ENCODE measurements around the gene TTBK1. TPM values are rescaled to one million over a fixed set of nuclear protein-coding genes. Genes with fewer than 3 reads are reported as not detected.

The TTBK1 gene
- total and polyA plus RNA-seq, 2 donors (not counting 1 experiment from before 2014, with no cell fraction given) = under 0.01 TPM; not detected in 1

- no peaks in the 10 kb centered on the region for H4K20me1 ChIP-seq (ENCODE audit: control insufficient read depth, extremely low read depth, insufficient read depth, low read length)
- H3K79me2 ChIP-seq (ENCODE audit: control insufficient read depth, insufficient read depth, low read length) = no peaks in the 10 kb centered on the region
- no peak for TF ChIP-seq CTCF (conservative IDR thresholded peaks at IDR 0.05 in 1 of 2, IDR thresholded peaks at IDR 0.05 in 1 of 2; ENCODE audit: low read depth in 1 of 2, low read length in 2 of 2)
- no peak for TF ChIP-seq EZH2 (IDR thresholded peaks at IDR 0.05; ENCODE audit: low read length, missing control alignments)
- no peak overlapping the region for H3K4me3 ChIP-seq (replicated peaks in 1 of 4; ENCODE audit: control extremely low read depth in 1 of 4, insufficient read depth in 1 of 4, low read depth in 3 of 4, low read length in 4 of 4)
- DNase-seq (ENCODE audit: low read depth in 2 of 2) = no peak
- H3K9ac ChIP-seq (ENCODE audit: insufficient read depth, low read length) = no peak overlapping the region
- no peaks in the 10 kb centered on the region for H3K4me1 ChIP-seq (ENCODE audit: control insufficient read depth, extremely low read depth, insufficient read depth, low read length)
- H3K4me2 ChIP-seq (ENCODE audit: extremely low read depth, insufficient read depth, low read length) = no peak overlapping the region
- peaks cover 3% of the 10 kb centered on the region for H3K27me3 ChIP-seq (ENCODE audit: control insufficient read depth, insufficient read depth, low read length)
- no peaks in the 10 kb centered on the region for H3K9me3 ChIP-seq (ENCODE audit: control insufficient read depth, insufficient read depth, low read depth, low read length)
- no peak overlapping the region for H2AFZ ChIP-seq (ENCODE audit: low read length)
- H3K36me3 ChIP-seq (ENCODE audit: control insufficient read depth, insufficient read depth, low read length) = no peaks in the 10 kb centered on the region
- no peak overlapping the region for H3K27ac ChIP-seq (ENCODE audit: insufficient read depth, low read length)
These were observed 14.3 kb downstream of the TTBK1 start for GRCh38 chr6:43257367-43258145.

- Histone ChIP-seq H3K27me3 (ENCODE audit: control insufficient read depth, insufficient read depth, low read length) (no peaks in the 10 kb centered on the region), H3K4me1 (ENCODE audit: control insufficient read depth, extremely low read depth, insufficient read depth, low read length) (no peaks in the 10 kb centered on the region), H3K4me2 (ENCODE audit: extremely low read depth, insufficient read depth, low read length) (no peak overlapping the region), H3K4me3 (replicated peaks in 1 of 4; ENCODE audit: control extremely low read depth in 1 of 4, insufficient read depth in 1 of 4, low read depth in 3 of 4, low read length in 4 of 4) (no peak overlapping the region), H2AFZ (ENCODE audit: low read length) (no peak overlapping the region), H3K9ac (ENCODE audit: insufficient read depth, low read length) (no peak overlapping the region), H3K27ac (ENCODE audit: insufficient read depth, low read length) (no peak overlapping the region), H3K36me3 (ENCODE audit: control insufficient read depth, insufficient read depth, low read length) (no peaks in the 10 kb centered on the region), H3K79me2 (ENCODE audit: control insufficient read depth, insufficient read depth, low read length) (no peaks in the 10 kb centered on the region), H4K20me1 (ENCODE audit: control insufficient read depth, extremely low read depth, insufficient read depth, low read length) (no peaks in the 10 kb centered on the region), H3K9me3 (ENCODE audit: control insufficient read depth, insufficient read depth, low read depth, low read length) (no peaks in the 10 kb centered on the region)
- DNase-seq (ENCODE audit: low read depth in 2 of 2) = no peak
- TF ChIP-seq EZH2 (IDR thresholded peaks at IDR 0.05; ENCODE audit: low read length, missing control alignments) (no peak), CTCF (conservative IDR thresholded peaks at IDR 0.05 in 1 of 2, IDR thresholded peaks at IDR 0.05 in 1 of 2; ENCODE audit: low read depth in 1 of 2, low read length in 2 of 2) (no peak)
These were observed 14.9 kb downstream of the TTBK1 start for GRCh38 chr6:43258180-43258579.

GRCh38 chr6:43258807-43259686 lies 15.8 kb downstream of the TTBK1 start:
- H3K4me1 ChIP-seq (ENCODE audit: control insufficient read depth, extremely low read depth, insufficient read depth, low read length) = no peaks in the 10 kb centered on the region
- DNase-seq (ENCODE audit: low read depth in 2 of 2) = no peak

More at GRCh38 chr6:43258807-43259686, 15.8 kb downstream of the TTBK1 start:
- Histone ChIP-seq H3K4me2 (ENCODE audit: extremely low read depth, insufficient read depth, low read length) (no peak overlapping the region), H3K27ac (ENCODE audit: insufficient read depth, low read length) (no peak overlapping the region), H4K20me1 (ENCODE audit: control insufficient read depth, extremely low read depth, insufficient read depth, low read length) (no peaks in the 10 kb centered on the region), H3K36me3 (ENCODE audit: control insufficient read depth, insufficient read depth, low read length) (no peaks in the 10 kb centered on the region), H3K4me3 (replicated peaks in 1 of 4; ENCODE audit: control extremely low read depth in 1 of 4, insufficient read depth in 1 of 4, low read depth in 3 of 4, low read length in 4 of 4) (no peak overlapping the region), H3K9ac (ENCODE audit: insufficient read depth, low read length) (no peak overlapping the region), H3K79me2 (ENCODE audit: control insufficient read depth, insufficient read depth, low read length) (no peaks in the 10 kb centered on the region), H3K27me3 (ENCODE audit: control insufficient read depth, insufficient read depth, low read length) (no peaks in the 10 kb centered on the region), H3K9me3 (ENCODE audit: control insufficient read depth, insufficient read depth, low read depth, low read length) (no peaks in the 10 kb centered on the region), H2AFZ (ENCODE audit: low read length) (no peak overlapping the region)
- TF ChIP-seq EZH2 (IDR thresholded peaks at IDR 0.05; ENCODE audit: low read length, missing control alignments) = no peak
- TF ChIP-seq CTCF (conservative IDR thresholded peaks at IDR 0.05 in 1 of 2, IDR thresholded peaks at IDR 0.05 in 1 of 2; ENCODE audit: low read depth in 1 of 2, low read length in 2 of 2) = no peak

Data from fibroblast of lung (primary cell).